Naive thymus-derived CD4-positive, alpha-beta T cell (primary cell): ENCODE results near the gene ELAPOR1. TPM values are rescaled to one million over a fixed set of nuclear protein-coding genes. Genes with fewer than 3 reads are reported as not detected.
A peak's percentile ranks its signal among the peaks of the same experiment; 100 is the strongest.

Source experiments
- ATAC-seq: fragments of 150-1000 bp; cut with Tn5 transposase; 2 replicates; pipeline ENCODE4 v1.10.0; 2021; ENCODE audit warnings: mild to moderate bottlenecking, moderate library complexity
- CTCF ChIA-PET: fragments of 350-600 bp; sonication (Branson Sonifier 250); formaldehyde crosslinking; loops from one replicate; lab custom pipeline; 2021; ENCODE audit warnings: antibody characterized with exemption; lab: Charles Lee
- POLR2A ChIA-PET: fragments of 350-600 bp; sonication (Branson Sonifier 250); formaldehyde crosslinking; loops from one replicate; lab custom pipeline; 2021; ENCODE audit warnings: antibody characterized with exemption, inconsistent platforms; lab: Charles Lee
- DNase-seq, 9 donors: peaks; one replicate each; pipeline versions ENCODE4 v3.0.0 to v3.0.0-alpha.2; 2020 to 2022; ENCODE audit warnings: mixed read lengths in 1 of 9
- H3K27ac ChIP-seq: one replicate; pipeline ENCODE4 v1.7.0; 2013; ENCODE audit warnings: mild to moderate bottlenecking, low read depth, low read length, moderate library complexity
- H3K27me3 ChIP-seq, 2 donors: one replicate each; pipeline ENCODE4 v1.7.0; 2013; ENCODE audit warnings: low read length in 2 of 2, mild to moderate bottlenecking in 2 of 2, moderate library complexity in 2 of 2; ENCODE audit not compliant: control insufficient read depth in 2 of 2, insufficient read depth in 2 of 2
- H3K36me3 ChIP-seq, 3 experiments: 1 replicate in 2 of 3; 2 replicates in 1 of 3; pipeline ENCODE4 v1.7.0; 2013; ENCODE audit warnings: low read length in 3 of 3, mild to moderate bottlenecking in 3 of 3, moderate library complexity in 1 of 3; ENCODE audit not compliant: insufficient read depth in 3 of 3, control insufficient read depth in 2 of 3
- H3K4me1 ChIP-seq, 2 donors: one replicate each; pipeline ENCODE4 v1.7.0; 2013; ENCODE audit warnings: low read length in 2 of 2, mild to moderate bottlenecking in 2 of 2, moderate library complexity in 1 of 2; ENCODE audit not compliant: control insufficient read depth in 2 of 2, insufficient read depth in 2 of 2
- H3K4me3 ChIP-seq: 2 replicates; pipeline ENCODE4 v1.7.0; 2013; ENCODE audit warnings: mild to moderate bottlenecking, low read length
- H3K9me3 ChIP-seq, 3 experiments: 1 replicate in 2 of 3; 2 replicates in 1 of 3; pipeline ENCODE4 v1.7.0; 2013; ENCODE audit warnings: low read length in 3 of 3; ENCODE audit not compliant: control insufficient read depth in 2 of 3
- H3K27ac Mint-ChIP-seq, 9 donors: one replicate each; pipeline ENCODE4 v1.8.0; 2020 to 2022; ENCODE audit warnings: mixed read lengths in 9 of 9, mild to moderate bottlenecking in 8 of 9, moderate library complexity in 5 of 9, inconsistent platforms in 2 of 9
- H3K27me3 Mint-ChIP-seq, 5 donors: one replicate each; pipeline ENCODE4 v1.8.0; 2021 to 2022; ENCODE audit warnings: mixed read lengths in 5 of 5, mild to moderate bottlenecking in 1 of 5
- H3K36me3 Mint-ChIP-seq, 5 donors: one replicate each; pipeline ENCODE4 v1.8.0; 2020 to 2022; ENCODE audit warnings: mixed read lengths in 5 of 5, mild to moderate bottlenecking in 3 of 5, inconsistent platforms in 1 of 5
- H3K4me1 Mint-ChIP-seq, 7 donors: one replicate each; pipeline ENCODE4 v1.8.0; 2020 to 2022; ENCODE audit warnings: mixed read lengths in 7 of 7, mild to moderate bottlenecking in 3 of 7, inconsistent platforms in 1 of 7
- H3K4me3 Mint-ChIP-seq, 10 donors: one replicate each; pipeline ENCODE4 v1.8.0; 2020 to 2022; ENCODE audit warnings: mild to moderate bottlenecking in 10 of 10, mixed read lengths in 10 of 10, moderate library complexity in 6 of 10, inconsistent platforms in 2 of 10
- H3K9me3 Mint-ChIP-seq, 11 donors: one replicate each; pipeline ENCODE4 v1.8.0; 2020 to 2022; ENCODE audit warnings: mixed read lengths in 11 of 11, mild to moderate bottlenecking in 4 of 11, inconsistent platforms in 1 of 11, moderate library complexity in 1 of 11
- intact Hi-C, 2 donors: fragments of 100-400 bp; cut with micrococcal nuclease; formaldehyde crosslinking; loops; one replicate each; pipeline ENCODE4 v1.15.1; 2023
- polyA plus RNA-seq, 2 donors: library from polyadenylated mRNA; unstranded; fragments of 300-500 nt; fragmentation: Illumina TruSeq; gene quantifications; one replicate each; pipeline ENCODE4 v1.2.3, GENCODE V29; 2021
- total RNA-seq, 6 experiments: library from RNA in 5 of 6; stranded (reverse) in 5 of 6; gene quantifications; 1 replicate in 5 of 6; 2 replicates in 1 of 6; pipeline ENCODE4 v1.2.3 and lab custom pipeline; 2021 to 2026

Gene ELAPOR1
- 10 to 100 TPM in 2 of 5 experiments, 1 to 10 TPM in 3; 4.4 to 12.3 (median 6.7) TPM for total RNA-seq
- 10 to 100 TPM in 1 of 2 donors, 1 to 10 TPM in 1; 7.1 to 10.3 TPM for polyA plus RNA-seq
- 25.2 reads per million, percentile 56 among the genes with 10 or more reads in this experiment for total RNA-seq (lab: John Stamatoyannopoulos, UW)

GRCh38 chr1:109113590-109114341 is at the start of gene ELAPOR1:
Gene ELAPOR1, plus strand, starts transcription at chr1:109114115. Its CDS starts 69 bp downstream, at chr1:109114184.
- intact Hi-C loops = loop anchor here (1.0 to 5.0 kb wide), 11 partner anchors 38 to 601 kb away; partner anchors contain the start of genes ATXN7L2 (in 1 of the 2), CLCC1 (in 1 of the 2), EEIG2 (in 1 of the 2) and SARS1 (in 1 of the 2)
- H3K4me3 ChIP-seq = peak within 1 kb of the TSS; percentile 68
- peaks cover 16 to 21% of the 10 kb centered on the region in 2 donors for H3K4me1 ChIP-seq
- CTCF ChIA-PET = interaction anchor here (2.0 to 4.3 kb wide), 3 partner anchors 13 to 286 kb away, joined by 7 to 39 read pairs (median 32); no protein-coding TSS in a partner anchor
- Mint-ChIP-seq H3K4me3 (peak within 1 kb of the TSS; percentile 84 to 93 (median 88)), H3K27ac (peak within 1 kb of the TSS; percentile 84 to 96 (median 92)), H3K9me3 (peaks cover 0 to 9% (median 0%) of the 10 kb centered on the region in 11 donors), H3K27me3 (peaks cover 0 to 37% (median 0%) of the 10 kb centered on the region in 5 donors), H3K36me3 (peaks cover 0 to 9% (median 5%) of the 10 kb centered on the region in 5 donors), H3K4me1 (peaks cover 24 to 40% (median 30%) of the 10 kb centered on the region in 7 donors)
- DNase-seq (peak; percentile 73 to 93 (median 85)), ATAC-seq (peak; percentile 92)
- no peaks in the 10 kb centered on the region for H3K27me3 ChIP-seq
- H3K27ac ChIP-seq = peak within 1 kb of the TSS; percentile 42
- no peaks in the 10 kb centered on the region for H3K36me3 ChIP-seq
- no peaks in the 10 kb centered on the region for H3K9me3 ChIP-seq
- POLR2A ChIA-PET = interaction anchor here (0.7 to 8.1 kb wide), 6 partner anchors 13 to 416 kb away, joined by 3 to 89 read pairs (median 4); partner anchors contain the start of genes TMEM167B and WDR47

GRCh38 chr1:109065137-109065536 is 48.8 kb upstream of the ELAPOR1 start:
- no peaks in the 10 kb centered on the region for H3K4me1 ChIP-seq
- no peak overlapping the region for H3K4me3 ChIP-seq
- Mint-ChIP-seq H3K4me3 (no peak overlapping the region), H3K36me3 (peaks cover 5 to 18% (median 15%) of the 10 kb centered on the region in 5 donors), H3K9me3 (no peaks in the 10 kb centered on the region), H3K27me3 (no peaks in the 10 kb centered on the region), H3K4me1 (peaks cover 0 to 5% (median 0%) of the 10 kb centered on the region in 7 donors), H3K27ac (peak overlapping the region in 1 of 9 donors; percentile 59)
- DNase-seq = no peak
- no peak for ATAC-seq
- peaks cover 0 to 29% (median 0%) of the 10 kb centered on the region in 3 experiments for H3K36me3 ChIP-seq
- no peak overlapping the region for H3K27ac ChIP-seq
- H3K9me3 ChIP-seq = no peaks in the 10 kb centered on the region
- ChIA-PET CTCF (no interaction called here), POLR2A (interaction anchor here (0.8 to 1.1 kb wide), 2 partner anchors 10 to 22 kb away, joined by 3 to 4 read pairs; no protein-coding TSS in a partner anchor)
- intact Hi-C loops = no loop called here
- H3K27me3 ChIP-seq = no peaks in the 10 kb centered on the region

- no peaks in the 10 kb centered on the region for H3K9me3 ChIP-seq
- ChIA-PET CTCF (no interaction called here), POLR2A (no interaction called here)
- H3K4me1 ChIP-seq = no peaks in the 10 kb centered on the region
- Mint-ChIP-seq H3K36me3 (peaks cover 5 to 25% (median 20%) of the 10 kb centered on the region in 5 donors), H3K27me3 (no peaks in the 10 kb centered on the region), H3K4me3 (no peak overlapping the region), H3K4me1 (peaks cover 0 to 11% (median 3%) of the 10 kb centered on the region in 7 donors), H3K27ac (no peak overlapping the region), H3K9me3 (no peaks in the 10 kb centered on the region)
- H3K4me3 ChIP-seq = no peak overlapping the region
- no peak overlapping the region for H3K27ac ChIP-seq
- peaks cover 0 to 29% (median 0%) of the 10 kb centered on the region in 3 experiments for H3K36me3 ChIP-seq
- intact Hi-C loops = no loop called here
- no peak for DNase-seq
- no peak for ATAC-seq
- H3K27me3 ChIP-seq = no peaks in the 10 kb centered on the region
Observed at GRCh38 chr1:109067883-109068282, 46.0 kb upstream of the ELAPOR1 start.

GRCh38 chr1:109069294-109069693 is 44.6 kb upstream of the ELAPOR1 start:
- CTCF ChIA-PET = interaction anchor here (0.6 kb wide), 2 partner anchors 21 to 103 kb away, joined by 3 read pairs; partner anchors contain the start of gene TMEM167B
- Histone ChIP-seq H3K27ac (no peak overlapping the region), H3K27me3 (no peaks in the 10 kb centered on the region), H3K9me3 (no peaks in the 10 kb centered on the region), H3K4me1 (no peaks in the 10 kb centered on the region), H3K36me3 (peaks cover 0 to 21% (median 0%) of the 10 kb centered on the region in 3 experiments), H3K4me3 (no peak overlapping the region)
- ATAC-seq (no peak), DNase-seq (no peak)
- Mint-ChIP-seq H3K4me3 (no peak overlapping the region), H3K36me3 (peaks cover 5 to 36% (median 18%) of the 10 kb centered on the region in 5 donors), H3K27ac (peak overlapping the region in 1 of 9 donors; percentile 41), H3K9me3 (no peaks in the 10 kb centered on the region), H3K4me1 (peaks cover 2 to 13% (median 8%) of the 10 kb centered on the region in 7 donors), H3K27me3 (no peaks in the 10 kb centered on the region)
- intact Hi-C loops = no loop called here
- POLR2A ChIA-PET = interaction anchor here (0.6 to 0.7 kb wide), 2 partner anchors 31 to 106 kb away, joined by 3 to 4 read pairs; partner anchors contain the start of gene CLCC1

GRCh38 chr1:109075531-109076490 is 38.1 kb upstream of the ELAPOR1 start, which contains the start of gene TAF13:
Gene TAF13, minus strand, starts transcription at chr1:109076003. Its CDS starts 56 bp downstream, at chr1:109075947.
- peak; percentile 100 for ATAC-seq
- no peaks in the 10 kb centered on the region for H3K9me3 Mint-ChIP-seq
- H3K4me1 Mint-ChIP-seq = peaks cover 13 to 28% (median 20%) of the 10 kb centered on the region in 7 donors
- H3K27ac Mint-ChIP-seq = peak within 1 kb of the TSS; percentile 95 to 100 (median 99)
- ChIA-PET CTCF (interaction anchor here (0.6 kb wide), 1 partner anchor 69 kb away, joined by 3 read pairs; no protein-coding TSS in a partner anchor), POLR2A (interaction anchor here (0.6 to 3.8 kb wide), 15 partner anchors 11 to 1012 kb away, joined by 3 to 59 read pairs (median 5); partner anchors contain the start of genes CLCC1, PRPF38B, SARS1 and TMEM167B)
- H3K4me3 Mint-ChIP-seq = peak within 1 kb of the TSS; percentile 89 to 99 (median 98)
- peak within 1 kb of the TSS; percentile 80 for H3K4me3 ChIP-seq
- H3K36me3 ChIP-seq = no peaks in the 10 kb centered on the region
- intact Hi-C loops = loop anchor here (1.0 kb wide), 6 partner anchors 14 to 330 kb away; partner anchors contain the start of genes TMEM167B (in 2 of the 2), WDR47 (in 2 of the 2), ELAPOR1 (in 1 of the 2) and STXBP3 (in 1 of the 2)
- peaks cover 5 to 8% of the 10 kb centered on the region in 2 donors for H3K4me1 ChIP-seq
- peak; percentile 75 to 89 (median 84) for DNase-seq
- H3K9me3 ChIP-seq = no peaks in the 10 kb centered on the region
- no peaks in the 10 kb centered on the region for H3K27me3 ChIP-seq
- H3K36me3 Mint-ChIP-seq = peaks cover 0 to 18% (median 3%) of the 10 kb centered on the region in 5 donors
- no peaks in the 10 kb centered on the region for H3K27me3 Mint-ChIP-seq
- peak within 1 kb of the TSS; percentile 92 for H3K27ac ChIP-seq
